Mammary epithelial cell (primary cell): ENCODE results near the gene NTN5.

Source experiments
- EZH2 ChIP-seq: IDR thresholded peaks from 2 replicates; pipeline ENCODE4 v1.6.1; 2012; ENCODE audit warnings: low read length, inconsistent platforms, borderline replicate concordance
- TF ChIP-seq, protein P1 (sequence below), 2 donors: IDR thresholded peaks in 1 of 2; conservative IDR thresholded peaks in 1 of 2; 2 replicates each; pipeline ENCODE4 v1.5.1; 2011 to 2012; ENCODE audit warnings: inconsistent platforms in 2 of 2, low read length in 2 of 2, mild to moderate bottlenecking in 2 of 2, control low read depth in 1 of 2, low read depth in 1 of 2; ENCODE audit not compliant: insufficient read depth in 1 of 2; ENCODE audit errors: extremely low read depth in 1 of 2

DNA sequence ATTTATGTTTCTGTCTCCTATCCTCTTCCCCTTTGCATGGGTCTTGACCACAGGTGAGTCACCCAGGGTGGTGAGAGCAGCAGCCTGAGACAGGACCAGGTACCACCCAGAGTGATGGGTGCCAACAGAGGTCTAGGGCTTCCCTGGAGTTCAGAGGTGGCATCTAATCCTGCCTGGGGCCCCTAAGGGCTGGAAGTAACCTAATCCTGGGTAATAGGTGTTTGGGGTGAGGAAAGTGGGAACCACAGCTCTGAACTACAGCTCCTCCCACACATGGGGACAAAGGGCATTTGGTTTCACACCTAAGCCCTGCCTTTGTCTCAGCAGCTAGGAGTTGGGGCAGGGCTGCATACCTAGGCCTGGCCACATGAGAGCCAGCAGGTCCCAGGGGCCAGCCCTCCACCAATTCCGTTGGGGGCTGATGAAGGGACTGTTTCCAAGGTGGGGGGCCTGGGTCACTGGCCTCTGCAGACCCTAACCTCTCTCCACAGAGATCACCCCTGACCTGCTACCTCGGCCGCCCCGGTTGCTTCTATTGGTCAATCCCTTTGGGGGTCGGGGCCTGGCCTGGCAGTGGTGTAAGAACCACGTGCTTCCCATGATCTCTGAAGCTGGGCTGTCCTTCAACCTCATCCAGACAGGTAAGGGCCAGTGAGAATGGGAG, 45.5 kb downstream of the NTN5 start:
- TF ChIP-seq, protein P1, sequence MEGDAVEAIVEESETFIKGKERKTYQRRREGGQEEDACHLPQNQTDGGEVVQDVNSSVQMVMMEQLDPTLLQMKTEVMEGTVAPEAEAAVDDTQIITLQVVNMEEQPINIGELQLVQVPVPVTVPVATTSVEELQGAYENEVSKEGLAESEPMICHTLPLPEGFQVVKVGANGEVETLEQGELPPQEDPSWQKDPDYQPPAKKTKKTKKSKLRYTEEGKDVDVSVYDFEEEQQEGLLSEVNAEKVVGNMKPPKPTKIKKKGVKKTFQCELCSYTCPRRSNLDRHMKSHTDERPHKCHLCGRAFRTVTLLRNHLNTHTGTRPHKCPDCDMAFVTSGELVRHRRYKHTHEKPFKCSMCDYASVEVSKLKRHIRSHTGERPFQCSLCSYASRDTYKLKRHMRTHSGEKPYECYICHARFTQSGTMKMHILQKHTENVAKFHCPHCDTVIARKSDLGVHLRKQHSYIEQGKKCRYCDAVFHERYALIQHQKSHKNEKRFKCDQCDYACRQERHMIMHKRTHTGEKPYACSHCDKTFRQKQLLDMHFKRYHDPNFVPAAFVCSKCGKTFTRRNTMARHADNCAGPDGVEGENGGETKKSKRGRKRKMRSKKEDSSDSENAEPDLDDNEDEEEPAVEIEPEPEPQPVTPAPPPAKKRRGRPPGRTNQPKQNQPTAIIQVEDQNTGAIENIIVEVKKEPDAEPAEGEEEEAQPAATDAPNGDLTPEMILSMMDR (conservative IDR thresholded peaks at IDR 0.05 in 1 of 2, IDR thresholded peaks at IDR 0.05 in 1 of 2; ENCODE audit: extremely low read depth in 1 of 2, insufficient read depth in 1 of 2, low read depth in 1 of 2, low read length in 2 of 2) = no peak
- TF ChIP-seq EZH2 = no peak
